Natural killer cell (primary cell): ENCODE results near the gene PER2. TPM values are rescaled to one million over a fixed set of nuclear protein-coding genes. Genes with fewer than 3 reads are reported as not detected.

Source experiments
- ATAC-seq, 3 donors: fragments of 150-1000 bp in 2 of 3; fragments of 200-7000 bp in 1 of 3; cut with Tn5 transposase; 1 replicate in 1 of 3; 2 replicates in 2 of 3; pipeline ENCODE4 v1.10.0; 2021; ENCODE audit warnings: mild to moderate bottlenecking in 2 of 3, moderate library complexity in 2 of 3
- DNase-seq, 2 donors: peaks; one replicate each; pipeline versions ENCODE4 v3.0.0 to v3.0.0-alpha.2; 2013 to 2021; ENCODE audit warnings: mixed read lengths in 1 of 2
- H3K27ac ChIP-seq: one replicate; pipeline ENCODE4 v1.5.1; 2013; ENCODE audit warnings: mild to moderate bottlenecking, low read length
- H3K27me3 ChIP-seq: one replicate; pipeline ENCODE4 v1.6.1; 2013; ENCODE audit warnings: low read length; ENCODE audit not compliant: control insufficient read depth, insufficient read depth
- H3K36me3 ChIP-seq: one replicate; pipeline ENCODE4 v1.6.1; 2013; ENCODE audit warnings: low read length; ENCODE audit not compliant: control insufficient read depth, insufficient read depth
- H3K4me1 ChIP-seq: one replicate; pipeline ENCODE4 v1.6.1; 2013; ENCODE audit warnings: low read length; ENCODE audit not compliant: control insufficient read depth, insufficient read depth
- H3K4me3 ChIP-seq: one replicate; pipeline ENCODE4 v1.5.1; 2013; ENCODE audit warnings: low read length
- H3K9me3 ChIP-seq: one replicate; pipeline ENCODE4 v1.6.1; 2013; ENCODE audit warnings: low read length; ENCODE audit not compliant: control insufficient read depth, insufficient read depth
- H3K27ac Mint-ChIP-seq, 2 donors: one replicate each; pipeline ENCODE4 v1.8.0; 2022; ENCODE audit warnings: mild to moderate bottlenecking in 2 of 2, mixed read lengths in 2 of 2, moderate library complexity in 1 of 2
- H3K27me3 Mint-ChIP-seq, 2 donors: one replicate each; pipeline ENCODE4 v1.8.0; 2022; ENCODE audit warnings: low read depth in 2 of 2, mixed read lengths in 2 of 2
- H3K36me3 Mint-ChIP-seq: one replicate; pipeline ENCODE4 v1.8.0; 2022; ENCODE audit warnings: mixed read lengths
- H3K4me1 Mint-ChIP-seq, 2 donors: one replicate each; pipeline ENCODE4 v1.8.0; 2022; ENCODE audit warnings: mixed read lengths in 2 of 2
- H3K4me3 Mint-ChIP-seq: one replicate; pipeline ENCODE4 v1.8.0; 2022; ENCODE audit warnings: mild to moderate bottlenecking, moderate library complexity, mixed read lengths
- H3K9me3 Mint-ChIP-seq, 2 donors: one replicate each; pipeline ENCODE4 v1.8.0; 2022; ENCODE audit warnings: mixed read lengths in 2 of 2
- WGBS: methylation state at CpG from one replicate; pipeline ENCODE4 v1.1.7; 2013; ENCODE audit warnings: missing lambda C conversion rate; ENCODE audit not compliant: insufficient coverage; 5-methylcytosine and 5-hydroxymethylcytosine counted together
- intact Hi-C: fragments of 100-400 bp; cut with micrococcal nuclease; formaldehyde crosslinking; loops from one replicate; pipeline ENCODE4 v1.14.2; 2022
- total RNA-seq, 4 donors: library from RNA; stranded (reverse); fragments of 120-200 nt in 1 of 4; gene quantifications; one replicate each; pipeline versions ENCODE4 v1.2.3 to v1.2.4, GENCODE V29; 2013 to 2022
- TF ChIP-seq, protein P1 (sequence below): fragments of 200-600 bp; IDR thresholded peaks from one replicate; pipeline ENCODE4 v1.8.0; 2022; ENCODE audit warnings: antibody characterized with exemption

PER2 gene
- total RNA-seq, 3 donors from 2014 or later (not counting 1 experiment from before 2014, with no cell fraction given), result 26.3 to 32.9 (median 32.6) TPM

DNA sequence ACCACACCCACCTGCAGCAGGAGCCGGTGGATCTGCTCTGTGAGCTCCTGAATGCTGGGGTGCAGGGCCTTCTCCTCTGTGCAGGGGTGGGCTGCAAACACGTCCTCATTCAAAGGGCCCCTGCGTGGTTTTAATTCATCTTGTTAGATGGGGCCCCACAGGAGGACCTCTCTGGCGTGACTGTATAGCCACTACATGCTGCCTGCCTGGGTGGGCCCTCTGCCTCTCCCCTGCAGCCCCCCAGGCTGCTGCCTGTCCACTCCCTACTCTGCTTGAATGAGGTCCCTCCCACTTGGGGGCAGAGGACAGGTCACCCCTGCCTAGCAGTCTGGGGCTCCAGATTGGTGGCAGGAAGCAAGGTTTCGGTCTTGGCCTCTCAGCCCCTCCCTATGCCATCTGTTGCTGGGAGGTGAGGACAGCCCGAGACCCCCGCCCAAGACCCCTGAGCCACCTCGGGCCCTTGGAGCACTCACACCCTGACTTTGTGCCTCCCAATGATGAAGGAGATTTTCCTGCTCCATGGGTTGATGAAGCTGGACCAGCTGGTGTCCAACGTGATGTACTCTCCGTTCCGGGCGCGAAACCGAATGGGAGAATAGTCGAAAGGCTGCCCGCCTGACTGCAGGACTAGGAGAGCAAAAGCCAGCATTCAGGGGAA lies 26.6 kb downstream of the PER2 start:
- Mint-ChIP-seq H3K36me3 (no peaks in the 10 kb centered on the region), H3K9me3 (no peaks in the 10 kb centered on the region), H3K27ac (no peak overlapping the region), H3K4me3 (no peak overlapping the region), H3K4me1 (peaks cover 4 to 7% of the 10 kb centered on the region in 2 donors), H3K27me3 (no peaks in the 10 kb centered on the region)
- no peak for ATAC-seq
- peaks cover 27% of the 10 kb centered on the region for H3K36me3 ChIP-seq
- intact Hi-C loops, result no loop called here
- H3K27ac ChIP-seq, result no peak overlapping the region
- DNase-seq, result no peak
- no peak overlapping the region for H3K4me3 ChIP-seq
- TF ChIP-seq, protein P1, sequence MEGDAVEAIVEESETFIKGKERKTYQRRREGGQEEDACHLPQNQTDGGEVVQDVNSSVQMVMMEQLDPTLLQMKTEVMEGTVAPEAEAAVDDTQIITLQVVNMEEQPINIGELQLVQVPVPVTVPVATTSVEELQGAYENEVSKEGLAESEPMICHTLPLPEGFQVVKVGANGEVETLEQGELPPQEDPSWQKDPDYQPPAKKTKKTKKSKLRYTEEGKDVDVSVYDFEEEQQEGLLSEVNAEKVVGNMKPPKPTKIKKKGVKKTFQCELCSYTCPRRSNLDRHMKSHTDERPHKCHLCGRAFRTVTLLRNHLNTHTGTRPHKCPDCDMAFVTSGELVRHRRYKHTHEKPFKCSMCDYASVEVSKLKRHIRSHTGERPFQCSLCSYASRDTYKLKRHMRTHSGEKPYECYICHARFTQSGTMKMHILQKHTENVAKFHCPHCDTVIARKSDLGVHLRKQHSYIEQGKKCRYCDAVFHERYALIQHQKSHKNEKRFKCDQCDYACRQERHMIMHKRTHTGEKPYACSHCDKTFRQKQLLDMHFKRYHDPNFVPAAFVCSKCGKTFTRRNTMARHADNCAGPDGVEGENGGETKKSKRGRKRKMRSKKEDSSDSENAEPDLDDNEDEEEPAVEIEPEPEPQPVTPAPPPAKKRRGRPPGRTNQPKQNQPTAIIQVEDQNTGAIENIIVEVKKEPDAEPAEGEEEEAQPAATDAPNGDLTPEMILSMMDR, result no peak
- H3K27me3 ChIP-seq, result no peaks in the 10 kb centered on the region
- WGBS, result 95% methylated on average over 16 of the region's 16 CpGs
- H3K4me1 ChIP-seq, result peaks cover 3% of the 10 kb centered on the region
- H3K9me3 ChIP-seq, result no peaks in the 10 kb centered on the region

GRCh38 chr2:238260883-238261282 lies 27.5 kb downstream of the PER2 start:
- Histone ChIP-seq H3K36me3 (peaks cover 31% of the 10 kb centered on the region), H3K27ac (no peak overlapping the region), H3K9me3 (no peaks in the 10 kb centered on the region), H3K27me3 (no peaks in the 10 kb centered on the region), H3K4me1 (peaks cover 3% of the 10 kb centered on the region), H3K4me3 (no peak overlapping the region)
- Mint-ChIP-seq H3K4me1 (peaks cover 4 to 7% of the 10 kb centered on the region in 2 donors), H3K4me3 (no peak overlapping the region), H3K27ac (no peak overlapping the region), H3K36me3 (no peaks in the 10 kb centered on the region), H3K9me3 (no peaks in the 10 kb centered on the region), H3K27me3 (no peaks in the 10 kb centered on the region)
- 97% methylated on average over 18 of the region's 18 CpGs for WGBS
- DNase-seq (no peak), ATAC-seq (no peak)
- intact Hi-C loops, result no loop called here
- TF ChIP-seq, protein P1, result no peak

- no peaks in the 10 kb centered on the region for H3K36me3 Mint-ChIP-seq
Observed at GRCh38 chr2:238259061-238260020, 29.1 kb downstream of the PER2 start.

More at GRCh38 chr2:238259061-238260020, 29.1 kb downstream of the PER2 start:
- Histone ChIP-seq H3K4me1 (peaks cover 3% of the 10 kb centered on the region), H3K9me3 (no peaks in the 10 kb centered on the region), H3K4me3 (no peak overlapping the region), H3K27me3 (no peaks in the 10 kb centered on the region), H3K36me3 (peaks cover 36% of the 10 kb centered on the region), H3K27ac (no peak overlapping the region)
- intact Hi-C loops, result no loop called here
- H3K27ac Mint-ChIP-seq, result no peak overlapping the region
- no peak for DNase-seq
- TF ChIP-seq, protein P1, result no peak
- 95% methylated on average over 19 of the region's 21 CpGs for WGBS
- peaks cover 4 to 7% of the 10 kb centered on the region in 2 donors for H3K4me1 Mint-ChIP-seq
- no peak overlapping the region for H3K4me3 Mint-ChIP-seq
- no peaks in the 10 kb centered on the region for H3K9me3 Mint-ChIP-seq
- H3K27me3 Mint-ChIP-seq, result no peaks in the 10 kb centered on the region
- ATAC-seq, result peak in 1 of 3 donors; percentile 8
